ENCODE measurements around the gene ACSL4.
"Not testable (repeated sequence)": the region's sequence is repeated elsewhere in the genome, so short reads cannot be mapped to it uniquely, and the experiment has no call there.

The ACSL4 gene

DNA sequence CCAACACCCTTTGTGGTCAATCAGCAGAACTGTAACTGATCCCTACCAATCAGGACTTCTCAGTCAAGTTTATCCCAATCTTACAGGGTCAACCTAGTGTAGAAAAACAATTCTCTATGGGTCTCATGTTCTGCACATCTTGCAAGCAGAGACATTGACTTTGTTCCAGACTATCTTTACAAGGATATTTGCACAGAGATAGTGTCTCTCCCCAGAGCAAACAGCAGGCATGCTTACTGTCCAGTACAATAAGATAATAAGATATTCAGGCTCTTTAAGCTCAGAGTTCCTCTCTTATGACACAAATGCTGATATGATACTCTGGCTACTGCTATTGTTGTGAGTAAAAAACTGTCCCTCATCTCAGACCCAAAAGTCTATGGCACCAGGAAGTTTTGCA is 53.2 kb downstream of the ACSL4 start:
- TF ChIP-seq, protein P1, sequence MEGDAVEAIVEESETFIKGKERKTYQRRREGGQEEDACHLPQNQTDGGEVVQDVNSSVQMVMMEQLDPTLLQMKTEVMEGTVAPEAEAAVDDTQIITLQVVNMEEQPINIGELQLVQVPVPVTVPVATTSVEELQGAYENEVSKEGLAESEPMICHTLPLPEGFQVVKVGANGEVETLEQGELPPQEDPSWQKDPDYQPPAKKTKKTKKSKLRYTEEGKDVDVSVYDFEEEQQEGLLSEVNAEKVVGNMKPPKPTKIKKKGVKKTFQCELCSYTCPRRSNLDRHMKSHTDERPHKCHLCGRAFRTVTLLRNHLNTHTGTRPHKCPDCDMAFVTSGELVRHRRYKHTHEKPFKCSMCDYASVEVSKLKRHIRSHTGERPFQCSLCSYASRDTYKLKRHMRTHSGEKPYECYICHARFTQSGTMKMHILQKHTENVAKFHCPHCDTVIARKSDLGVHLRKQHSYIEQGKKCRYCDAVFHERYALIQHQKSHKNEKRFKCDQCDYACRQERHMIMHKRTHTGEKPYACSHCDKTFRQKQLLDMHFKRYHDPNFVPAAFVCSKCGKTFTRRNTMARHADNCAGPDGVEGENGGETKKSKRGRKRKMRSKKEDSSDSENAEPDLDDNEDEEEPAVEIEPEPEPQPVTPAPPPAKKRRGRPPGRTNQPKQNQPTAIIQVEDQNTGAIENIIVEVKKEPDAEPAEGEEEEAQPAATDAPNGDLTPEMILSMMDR (IDR thresholded peaks at IDR 0.05; ENCODE audit: low read depth, low read length, poor library complexity, severe bottlenecking), result no peak
- TF ChIP-seq EZH2phosphoT487 (IDR thresholded peaks at IDR 0.05; ENCODE audit: borderline replicate concordance, low read length), result no peak
- H3K4me2 ChIP-seq (ENCODE audit: low read length), result no peak overlapping the region
- no peaks in the 10 kb centered on the region for H3K9me3 ChIP-seq (ENCODE audit: control insufficient read depth, insufficient read depth, low read length)
- H3K27me3 ChIP-seq (ENCODE audit: control insufficient read depth, low read length), result no peaks in the 10 kb centered on the region
- H3K79me2 ChIP-seq (ENCODE audit: control insufficient read depth, low read length), result peaks cover 3% of the 10 kb centered on the region; the same call in 1 of the 2 replicates
- no peak overlapping the region for H3K27ac ChIP-seq (ENCODE audit: low read depth, low read length)
- no peaks in the 10 kb centered on the region for H3K4me1 ChIP-seq (ENCODE audit: control insufficient read depth, low read length)
- H4K20me1 ChIP-seq (ENCODE audit: control insufficient read depth, insufficient read depth, low read depth, low read length), result no peaks in the 10 kb centered on the region
- peaks cover 75% of the 10 kb centered on the region for H3K36me3 ChIP-seq (ENCODE audit: control insufficient read depth, low read length)
- no peaks in the 10 kb centered on the region for H3F3A ChIP-seq (ENCODE audit: control insufficient read depth, insufficient read depth)
- no peaks in the 10 kb centered on the region for H3K9me2 ChIP-seq (replicated peaks; ENCODE audit: control insufficient read depth, low read length)
- H3K4me3 ChIP-seq (ENCODE audit: low read length), result no peak overlapping the region

DNA sequence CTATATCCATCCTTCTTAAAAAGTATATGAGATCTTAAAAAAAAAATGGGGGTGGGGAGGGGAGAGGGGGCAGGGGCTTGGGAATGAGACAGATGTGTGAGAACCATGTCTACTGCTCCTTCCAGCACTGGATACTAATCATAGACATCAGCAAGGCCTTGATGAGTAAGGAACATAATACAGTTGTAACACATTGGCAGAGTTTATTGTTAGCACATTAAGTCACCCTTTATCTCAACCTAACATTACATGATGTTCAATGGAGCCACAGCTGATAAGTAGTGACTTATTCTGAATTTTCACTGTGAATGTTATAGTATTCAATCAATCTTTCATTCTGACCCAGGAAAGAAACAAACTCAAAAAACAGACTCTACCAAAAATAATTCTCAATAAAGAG is 60.8 kb downstream of the ACSL4 start:
- Histone ChIP-seq H3K79me2 (ENCODE audit: control insufficient read depth, low read length) (no peaks in the 10 kb centered on the region), H3K36me3 (ENCODE audit: control insufficient read depth, low read length) (peaks cover 49% of the 10 kb centered on the region), H3K27me3 (ENCODE audit: control insufficient read depth, low read length) (no peaks in the 10 kb centered on the region), H3K4me2 (ENCODE audit: low read length) (no peak overlapping the region), H3K4me3 (ENCODE audit: low read length) (no peak overlapping the region), H3K9me2 (replicated peaks; ENCODE audit: control insufficient read depth, low read length) (no peaks in the 10 kb centered on the region), H3F3A (ENCODE audit: control insufficient read depth, insufficient read depth) (no peaks in the 10 kb centered on the region), H3K27ac (ENCODE audit: low read depth, low read length) (no peak overlapping the region), H4K20me1 (ENCODE audit: control insufficient read depth, insufficient read depth, low read depth, low read length) (no peaks in the 10 kb centered on the region), H3K4me1 (ENCODE audit: control insufficient read depth, low read length) (no peaks in the 10 kb centered on the region), H3K9me3 (ENCODE audit: control insufficient read depth, insufficient read depth, low read length) (no peaks in the 10 kb centered on the region)
- TF ChIP-seq, protein P1 (IDR thresholded peaks at IDR 0.05; ENCODE audit: low read depth, low read length, poor library complexity, severe bottlenecking), result no peak
- no peak for TF ChIP-seq EZH2phosphoT487 (IDR thresholded peaks at IDR 0.05; ENCODE audit: borderline replicate concordance, low read length)

DNA sequence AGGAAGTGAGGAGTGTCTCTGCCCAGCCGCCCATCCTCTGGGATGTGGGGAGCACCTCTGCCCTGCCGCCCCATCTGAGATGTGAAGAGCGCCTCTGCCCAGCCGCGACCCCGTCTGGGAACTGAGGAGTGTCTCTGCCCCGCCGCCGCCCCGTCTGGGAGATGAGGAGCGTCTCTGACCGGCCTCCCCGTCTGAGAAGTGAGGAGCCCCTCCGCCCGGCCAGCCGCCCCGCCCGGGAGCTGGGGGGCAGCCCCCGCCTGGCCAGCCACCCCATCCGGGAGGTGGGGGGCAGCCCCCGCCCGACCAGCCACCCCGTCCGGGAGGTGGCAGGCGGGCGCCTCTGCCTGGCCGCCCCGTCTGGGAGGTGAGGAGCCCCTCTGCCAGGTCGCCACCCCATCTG is 61.9 kb downstream of the ACSL4 start:
- not testable (repeated sequence) for H3K27ac ChIP-seq (ENCODE audit: low read depth, low read length); H3K27me3 ChIP-seq (ENCODE audit: control insufficient read depth, low read length); H3K79me2 ChIP-seq (ENCODE audit: control insufficient read depth, low read length); H3K4me1 ChIP-seq (ENCODE audit: control insufficient read depth, low read length); H3K4me3 ChIP-seq (ENCODE audit: low read length); H3K9me2 ChIP-seq (replicated peaks; ENCODE audit: control insufficient read depth, low read length); H3K9me3 ChIP-seq (ENCODE audit: control insufficient read depth, insufficient read depth, low read length); H4K20me1 ChIP-seq (ENCODE audit: control insufficient read depth, insufficient read depth, low read depth, low read length); H3K4me2 ChIP-seq (ENCODE audit: low read length); H3F3A ChIP-seq (ENCODE audit: control insufficient read depth, insufficient read depth)
- peaks cover 53% of the 10 kb centered on the region for H3K36me3 ChIP-seq (ENCODE audit: control insufficient read depth, low read length)

DNA sequence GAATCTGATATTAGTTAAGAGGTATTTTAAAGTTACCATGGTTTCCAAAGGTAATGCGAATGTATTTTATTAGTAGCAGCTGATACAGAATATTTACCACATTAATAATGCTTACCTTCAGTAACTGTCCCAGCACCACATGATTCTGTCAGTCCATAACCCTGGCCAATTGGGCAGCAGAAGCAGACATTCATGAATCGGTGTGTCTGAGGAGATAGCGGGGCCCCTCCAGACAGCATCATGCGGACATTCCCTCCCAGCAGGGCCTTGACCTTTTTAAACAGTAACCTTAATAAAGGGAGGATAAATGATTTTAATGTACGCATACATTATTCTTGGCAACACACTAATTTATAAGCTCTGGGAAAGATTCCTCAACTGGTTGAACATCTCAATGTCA is 65.1 kb downstream of the ACSL4 start:
- TF ChIP-seq EZH2phosphoT487 (IDR thresholded peaks at IDR 0.05; ENCODE audit: borderline replicate concordance, low read length), result no peak
- TF ChIP-seq, protein P1 (IDR thresholded peaks at IDR 0.05; ENCODE audit: low read depth, low read length, poor library complexity, severe bottlenecking), result no peak
- H3K9me2 ChIP-seq (replicated peaks; ENCODE audit: control insufficient read depth, low read length), result no peaks in the 10 kb centered on the region
- no peaks in the 10 kb centered on the region for H3K79me2 ChIP-seq (ENCODE audit: control insufficient read depth, low read length)
- H3K9me3 ChIP-seq (ENCODE audit: control insufficient read depth, insufficient read depth, low read length), result no peaks in the 10 kb centered on the region
- no peak overlapping the region for H3K4me2 ChIP-seq (ENCODE audit: low read length)
- peaks cover 52% of the 10 kb centered on the region for H3K36me3 ChIP-seq (ENCODE audit: control insufficient read depth, low read length)
- no peak overlapping the region for H3K4me3 ChIP-seq (ENCODE audit: low read length)
- no peaks in the 10 kb centered on the region for H4K20me1 ChIP-seq (ENCODE audit: control insufficient read depth, insufficient read depth, low read depth, low read length)
- no peaks in the 10 kb centered on the region for H3F3A ChIP-seq (ENCODE audit: control insufficient read depth, insufficient read depth)
- H3K27ac ChIP-seq (ENCODE audit: low read depth, low read length), result no peak overlapping the region
- no peaks in the 10 kb centered on the region for H3K4me1 ChIP-seq (ENCODE audit: control insufficient read depth, low read length)
- H3K27me3 ChIP-seq (ENCODE audit: control insufficient read depth, low read length), result no peaks in the 10 kb centered on the region

Data from DOHH2 (cell line).